ENCODE data around the gene FOXA2.

DNA sequence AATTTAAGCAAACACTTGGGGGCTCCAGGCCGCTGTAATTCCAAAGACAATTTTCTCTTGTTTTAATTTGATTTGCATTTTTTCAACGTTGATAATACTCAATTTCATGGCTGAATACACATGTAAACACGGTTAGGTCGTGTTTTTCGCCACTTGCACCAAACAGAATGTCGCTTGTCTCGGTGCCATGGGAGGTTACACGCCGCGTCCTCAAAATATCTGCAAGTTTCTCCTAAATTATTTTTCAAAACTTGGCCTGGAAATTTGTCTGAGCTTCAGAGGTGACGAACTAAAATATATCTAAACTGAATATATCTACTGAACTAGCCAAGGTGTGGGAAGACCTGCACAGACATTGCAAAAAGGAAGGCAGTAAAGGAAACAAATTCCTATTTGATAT is 15.0 kb downstream of the FOXA2 start:
- TF ChIP-seq CTCF (IDR thresholded peaks at IDR 0.05) (no peak), POLR2A (IDR thresholded peaks at IDR 0.05; ENCODE audit: low read depth) (no peak), POLR2AphosphoS5 (IDR thresholded peaks at IDR 0.05) (no peak), EP300 (IDR thresholded peaks at IDR 0.05) (no peak)

All from esophagus muscularis mucosa (tissue), 4 donors.